Islet of Langerhans (tissue), 1 donor: ENCODE data around the gene TSSC4.

Experiments used
- FAIRE-seq: peaks from one replicate; lab custom pipeline; 2011; peaks lifted over from hg19 to GRCh38; lab: Jason Lieb, UNC

The TSSC4 gene

DNA sequence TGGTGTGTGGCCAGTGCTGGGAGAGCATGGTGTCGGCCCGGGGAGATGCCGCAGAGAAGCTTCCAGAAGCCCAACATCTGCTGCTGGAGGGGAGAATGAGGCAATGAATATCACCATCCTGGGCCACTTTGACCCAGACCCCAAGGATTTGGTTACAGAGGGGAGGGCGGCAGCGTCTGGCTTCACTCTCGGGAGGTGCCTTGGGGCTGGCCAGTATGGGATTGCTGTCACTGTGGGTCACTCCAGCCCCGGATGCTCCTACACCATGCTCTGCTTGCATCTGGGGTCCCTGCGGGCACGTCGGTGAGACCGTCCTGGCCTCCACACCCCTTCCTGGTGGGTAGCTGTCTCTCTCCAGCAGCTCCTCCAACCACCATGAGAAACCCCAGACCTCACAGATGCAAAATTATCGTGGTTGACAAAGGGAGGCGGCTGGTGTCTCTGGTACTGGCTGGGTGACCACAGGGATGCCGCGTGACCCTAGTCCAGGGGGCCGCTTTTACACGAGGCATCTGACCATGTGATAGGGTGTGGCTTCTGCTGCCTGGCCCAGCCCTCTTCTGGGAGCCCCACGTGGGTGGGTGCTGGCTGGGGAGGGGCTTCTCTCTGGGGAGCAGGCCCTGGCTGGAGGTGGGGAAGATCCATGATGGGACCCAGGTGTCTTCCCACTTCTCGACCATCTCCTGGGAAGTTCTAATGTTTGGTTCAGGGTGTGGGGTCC lies 49.9 kb downstream of the TSSC4 start:
- FAIRE-seq = no peak

DNA sequence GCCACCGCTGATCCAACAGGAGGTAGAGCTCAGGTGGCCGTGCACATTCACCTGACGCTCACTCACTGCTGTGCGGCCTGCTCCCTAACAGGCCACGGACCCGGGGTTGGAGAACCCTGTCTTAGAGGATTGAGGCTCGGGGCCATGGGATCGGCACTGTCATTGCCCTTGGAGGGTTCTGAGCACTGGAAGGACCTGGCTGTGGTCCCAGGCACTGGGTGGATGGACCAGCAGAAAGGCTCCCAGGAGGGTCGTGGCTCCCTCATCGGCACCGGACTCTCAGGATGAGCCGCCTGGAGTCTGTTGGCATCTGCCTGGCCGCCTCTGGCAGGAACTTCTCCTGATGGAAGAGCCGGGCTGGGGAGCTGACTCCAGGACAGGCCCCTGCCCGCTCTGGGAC lies 50.8 kb downstream of the TSSC4 start:
- no peak for FAIRE-seq

DNA sequence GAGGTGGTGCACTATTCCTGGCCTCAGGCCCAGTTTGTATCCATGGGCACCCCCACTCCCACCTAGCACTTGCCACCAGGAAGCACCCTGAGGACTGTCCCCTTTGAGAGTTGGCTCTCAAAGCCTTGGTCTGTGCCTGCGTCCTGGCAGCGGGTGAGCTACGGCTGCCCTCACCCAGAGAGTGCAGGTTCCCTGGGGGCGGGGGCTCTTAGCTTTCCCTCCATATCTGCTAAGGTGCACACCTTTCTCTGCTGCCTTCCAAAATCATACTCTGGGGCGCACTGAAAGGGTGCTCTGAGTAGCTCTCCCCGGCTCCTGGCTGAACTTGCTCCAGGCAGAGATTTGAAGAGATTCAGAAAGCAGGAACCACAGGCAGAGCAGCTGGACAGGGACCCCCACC lies 51.4 kb downstream of the TSSC4 start:
- FAIRE-seq = no peak

DNA sequence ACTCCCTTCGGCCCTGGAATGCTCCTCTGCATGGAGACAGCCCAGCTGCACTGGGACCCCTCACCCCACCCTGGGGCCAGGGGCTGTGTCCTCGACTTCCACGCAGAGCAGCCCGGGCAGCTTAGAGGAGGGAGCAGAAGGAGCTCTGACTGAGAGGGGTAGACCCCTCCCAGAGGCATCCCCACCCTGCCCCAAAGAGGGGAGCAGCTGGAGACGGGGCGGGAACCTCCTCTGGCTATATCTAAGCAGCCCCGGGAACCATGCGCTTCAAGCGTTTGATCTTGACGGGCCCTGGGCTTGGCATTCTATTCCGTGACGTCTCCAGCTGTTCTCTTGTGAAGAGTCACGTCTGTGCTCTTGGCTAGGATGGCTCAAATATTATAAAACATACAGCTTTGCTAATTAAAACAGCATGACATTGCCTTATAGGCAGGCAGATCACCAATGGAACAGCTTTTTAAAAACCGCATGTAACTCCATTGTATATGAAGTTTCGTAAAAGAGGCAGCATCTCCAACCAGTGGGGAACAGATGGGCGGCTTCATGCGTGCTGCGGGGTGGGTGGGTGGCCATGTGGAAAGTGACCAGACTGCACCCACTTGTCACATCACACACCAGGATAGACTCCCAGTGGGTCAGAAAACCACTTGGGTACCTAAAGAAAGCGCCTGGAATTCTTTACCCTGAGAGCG lies 51.9 kb downstream of the TSSC4 start:
- FAIRE-seq = no peak

DNA sequence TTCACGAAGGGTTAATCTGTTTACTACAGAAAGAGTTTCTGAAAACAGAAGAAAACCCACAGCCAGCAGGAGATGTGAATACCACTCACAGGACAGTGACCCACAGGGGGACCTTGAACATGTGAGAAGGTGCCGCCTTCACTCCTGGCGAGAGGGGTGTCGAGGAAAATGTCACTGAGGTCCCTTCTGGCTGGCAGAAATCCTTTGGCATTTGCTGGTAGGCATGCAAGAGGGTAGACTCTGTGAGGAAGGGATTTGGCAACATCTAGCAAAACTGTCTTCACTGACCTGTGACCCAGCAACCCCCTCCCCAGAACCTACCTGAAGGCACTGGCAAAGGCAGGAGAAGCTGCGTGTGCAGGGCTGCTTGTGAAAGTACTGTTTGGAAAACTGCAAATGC lies 52.9 kb downstream of the TSSC4 start:
- FAIRE-seq = no peak
